HTR-8/SVneo (cell line): Measurements from ENCODE around the gene INTS4.
"Not testable (repeated sequence)": the region's sequence is repeated elsewhere in the genome, so short reads cannot be mapped to it uniquely, and the experiment has no call there.

Source experiments
- DNase-seq: peaks from one replicate; pipeline ENCODE4 v3.0.0; 2011; ENCODE audit warnings: low spot score, mixed read lengths; ENCODE audit not compliant: insufficient read length
- FAIRE-seq: peaks from 2 replicates; lab custom pipeline; 2011; peaks lifted over from hg19 to GRCh38; lab: Jason Lieb, UNC

Gene INTS4, protein sequence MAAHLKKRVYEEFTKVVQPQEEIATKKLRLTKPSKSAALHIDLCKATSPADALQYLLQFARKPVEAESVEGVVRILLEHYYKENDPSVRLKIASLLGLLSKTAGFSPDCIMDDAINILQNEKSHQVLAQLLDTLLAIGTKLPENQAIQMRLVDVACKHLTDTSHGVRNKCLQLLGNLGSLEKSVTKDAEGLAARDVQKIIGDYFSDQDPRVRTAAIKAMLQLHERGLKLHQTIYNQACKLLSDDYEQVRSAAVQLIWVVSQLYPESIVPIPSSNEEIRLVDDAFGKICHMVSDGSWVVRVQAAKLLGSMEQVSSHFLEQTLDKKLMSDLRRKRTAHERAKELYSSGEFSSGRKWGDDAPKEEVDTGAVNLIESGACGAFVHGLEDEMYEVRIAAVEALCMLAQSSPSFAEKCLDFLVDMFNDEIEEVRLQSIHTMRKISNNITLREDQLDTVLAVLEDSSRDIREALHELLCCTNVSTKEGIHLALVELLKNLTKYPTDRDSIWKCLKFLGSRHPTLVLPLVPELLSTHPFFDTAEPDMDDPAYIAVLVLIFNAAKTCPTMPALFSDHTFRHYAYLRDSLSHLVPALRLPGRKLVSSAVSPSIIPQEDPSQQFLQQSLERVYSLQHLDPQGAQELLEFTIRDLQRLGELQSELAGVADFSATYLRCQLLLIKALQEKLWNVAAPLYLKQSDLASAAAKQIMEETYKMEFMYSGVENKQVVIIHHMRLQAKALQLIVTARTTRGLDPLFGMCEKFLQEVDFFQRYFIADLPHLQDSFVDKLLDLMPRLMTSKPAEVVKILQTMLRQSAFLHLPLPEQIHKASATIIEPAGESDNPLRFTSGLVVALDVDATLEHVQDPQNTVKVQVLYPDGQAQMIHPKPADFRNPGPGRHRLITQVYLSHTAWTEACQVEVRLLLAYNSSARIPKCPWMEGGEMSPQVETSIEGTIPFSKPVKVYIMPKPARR

DNA sequence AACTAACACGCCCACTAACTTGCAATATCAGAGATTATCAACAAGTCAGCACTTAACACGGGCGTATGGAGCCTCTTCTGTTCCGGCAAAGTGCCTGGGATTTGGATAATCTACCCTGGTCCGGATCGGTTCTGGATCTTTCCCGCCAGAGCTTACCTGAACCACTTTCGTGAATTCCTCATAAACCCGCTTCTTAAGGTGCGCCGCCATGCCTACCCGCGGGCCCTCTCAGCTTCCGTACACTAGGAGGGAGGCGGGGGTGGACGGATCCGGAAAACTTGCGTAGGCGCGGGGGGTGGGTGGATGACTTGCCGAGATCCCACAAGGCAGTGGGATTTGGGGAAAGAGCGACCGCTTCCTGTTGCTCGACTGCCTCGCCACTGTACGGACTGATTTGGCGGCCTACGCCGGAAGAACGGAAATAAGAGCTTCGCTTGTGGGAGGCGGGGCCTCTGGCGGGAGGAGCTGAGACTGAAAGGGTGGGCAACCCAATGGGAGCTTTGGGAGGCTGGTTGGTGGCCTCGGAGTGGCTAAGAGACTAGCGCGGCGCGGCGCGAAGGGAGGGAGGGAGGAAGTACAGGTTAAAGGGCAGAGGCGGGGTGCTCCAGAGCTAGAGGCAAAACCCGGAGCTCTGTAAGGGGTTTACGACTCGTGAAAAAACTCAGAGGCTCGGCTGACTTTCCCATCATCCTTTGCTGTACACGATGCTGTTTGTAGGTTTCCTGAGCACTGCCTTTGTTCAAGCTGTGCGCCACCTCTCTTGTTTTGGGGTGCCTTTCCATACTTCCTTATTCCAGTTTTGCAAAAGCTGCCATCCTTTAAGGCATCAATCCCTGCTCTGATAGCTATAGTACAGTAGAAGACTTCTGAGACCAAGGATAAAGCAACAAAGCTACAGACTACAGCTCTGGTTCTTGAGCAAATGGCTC is at the start of gene INTS4:
Gene INTS4 (minus strand): TSS at position 235 of the 929 bp plus-strand sequence. CDS start 25 bp downstream, at position 210.
- DNase-seq (peak; percentile 97), FAIRE-seq (peak; percentile 91)

DNA sequence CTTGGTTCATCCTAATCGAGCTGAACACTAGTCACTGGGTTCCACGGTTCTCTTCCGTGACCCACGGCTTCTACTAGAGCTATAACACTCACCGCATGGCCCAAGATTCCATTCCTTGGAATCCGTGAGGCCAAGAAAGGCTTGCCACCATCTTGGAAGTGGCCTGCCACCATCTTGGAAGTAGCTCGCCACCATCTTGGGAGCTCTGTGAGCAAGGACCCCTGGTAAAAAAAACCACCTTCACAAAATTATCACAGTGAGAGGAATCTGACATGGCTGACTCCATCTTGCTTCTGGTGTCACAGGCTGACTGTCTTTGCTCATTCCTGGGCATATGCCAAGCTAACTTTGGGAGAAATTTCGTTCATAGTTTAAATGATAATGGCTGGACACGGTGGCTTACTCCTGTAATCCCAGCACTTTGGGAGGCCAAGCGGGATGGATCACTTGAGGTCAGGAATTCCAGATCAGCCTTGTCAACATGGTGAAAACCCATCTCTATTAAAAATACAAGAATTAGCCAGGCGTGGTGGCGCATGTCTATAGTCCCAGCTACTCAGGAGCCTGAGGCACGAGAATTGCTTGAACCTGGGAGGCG is 47.5 kb upstream of the INTS4 start:
- no peak for DNase-seq
- no peak for FAIRE-seq

DNA sequence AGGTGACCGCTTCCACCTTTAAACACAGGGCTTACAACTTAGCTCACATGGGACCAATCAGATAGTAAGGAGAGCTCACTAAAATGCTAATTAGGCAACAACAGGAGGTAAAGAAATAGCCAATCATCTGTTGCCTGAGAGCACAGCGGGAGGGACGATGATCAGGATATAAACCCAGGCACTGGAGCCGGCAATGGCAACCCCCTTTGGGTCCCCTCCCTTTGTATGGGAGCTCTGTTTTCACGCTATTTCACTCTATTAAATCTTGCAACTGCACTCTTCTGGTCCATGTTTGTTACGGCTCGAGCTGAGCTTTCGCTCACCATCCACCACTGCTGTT is 46.9 kb upstream of the INTS4 start:
- not testable (repeated sequence) for FAIRE-seq, DNase-seq

DNA sequence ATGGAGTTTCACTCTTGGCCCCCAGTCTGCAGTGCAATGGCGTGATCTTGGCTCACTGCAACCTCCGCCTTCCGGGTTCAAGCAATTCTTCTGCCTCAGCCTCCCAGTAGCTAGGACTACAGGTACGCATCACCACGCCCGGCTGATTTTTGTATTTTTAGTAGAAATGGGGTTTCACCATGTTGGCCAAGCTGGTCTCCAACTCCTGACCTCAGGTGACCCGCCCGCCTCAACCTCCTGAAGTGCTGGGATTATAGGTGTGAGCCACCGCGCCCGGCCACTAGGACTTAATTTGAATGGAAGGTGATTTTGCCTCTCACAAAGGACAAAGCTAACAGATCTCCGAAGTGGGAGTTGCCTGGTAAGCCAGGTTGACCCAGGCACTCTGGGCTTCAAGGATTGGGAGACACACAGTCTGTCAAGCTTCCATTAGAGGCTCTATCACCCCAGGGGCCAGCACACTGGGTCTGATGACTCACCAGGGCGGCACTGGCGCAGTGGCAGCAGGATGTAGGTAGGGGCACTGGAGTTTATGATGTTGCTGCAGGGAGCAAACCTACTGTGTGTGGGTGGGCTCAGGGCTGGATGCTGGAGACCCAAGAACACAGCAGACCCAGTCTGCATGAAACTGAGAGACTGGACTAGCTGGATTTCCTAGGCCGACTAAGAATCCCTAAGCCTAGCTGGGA is 46.4 kb upstream of the INTS4 start:
- FAIRE-seq (peak; percentile 55), DNase-seq (peak; percentile 55)

DNA sequence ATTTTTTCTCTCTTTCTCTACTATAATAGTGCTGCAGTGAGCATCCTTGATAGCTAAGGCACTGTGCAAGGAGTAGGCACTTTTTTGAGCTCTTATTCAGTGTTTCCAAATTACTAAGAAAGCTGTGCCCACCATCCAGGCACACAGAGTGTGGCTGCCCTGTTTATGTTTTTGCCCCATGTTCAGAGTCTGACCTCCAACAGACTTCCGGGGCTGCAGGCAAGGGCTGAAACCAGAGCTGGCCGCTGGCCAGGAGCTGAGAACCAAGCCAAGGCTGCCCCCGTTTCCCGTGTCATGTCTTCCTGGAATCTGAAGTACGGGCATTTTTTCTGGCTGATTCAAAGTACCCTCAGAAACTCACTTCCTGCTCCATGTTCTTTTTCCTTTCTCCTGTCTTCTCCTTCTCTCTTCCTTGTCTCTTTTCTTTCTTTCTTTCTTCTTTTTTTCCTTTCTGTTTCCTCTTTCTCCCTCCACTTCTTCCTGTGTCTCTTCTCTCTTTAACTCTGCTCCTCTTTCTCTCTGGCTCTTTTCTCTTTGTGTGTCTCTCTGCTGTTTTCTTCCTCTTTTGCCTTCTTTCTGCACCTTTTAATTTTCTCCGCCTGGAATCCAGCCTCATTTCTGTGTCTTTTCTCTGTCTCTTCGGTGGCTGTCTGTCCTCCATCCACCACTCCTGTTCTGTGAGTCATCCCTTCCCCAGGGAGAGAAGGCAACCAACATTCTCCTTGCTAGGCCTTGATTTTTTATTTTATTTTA is 45.6 kb upstream of the INTS4 start:
- DNase-seq (peak; percentile 90), FAIRE-seq (peak; percentile 23)

DNA sequence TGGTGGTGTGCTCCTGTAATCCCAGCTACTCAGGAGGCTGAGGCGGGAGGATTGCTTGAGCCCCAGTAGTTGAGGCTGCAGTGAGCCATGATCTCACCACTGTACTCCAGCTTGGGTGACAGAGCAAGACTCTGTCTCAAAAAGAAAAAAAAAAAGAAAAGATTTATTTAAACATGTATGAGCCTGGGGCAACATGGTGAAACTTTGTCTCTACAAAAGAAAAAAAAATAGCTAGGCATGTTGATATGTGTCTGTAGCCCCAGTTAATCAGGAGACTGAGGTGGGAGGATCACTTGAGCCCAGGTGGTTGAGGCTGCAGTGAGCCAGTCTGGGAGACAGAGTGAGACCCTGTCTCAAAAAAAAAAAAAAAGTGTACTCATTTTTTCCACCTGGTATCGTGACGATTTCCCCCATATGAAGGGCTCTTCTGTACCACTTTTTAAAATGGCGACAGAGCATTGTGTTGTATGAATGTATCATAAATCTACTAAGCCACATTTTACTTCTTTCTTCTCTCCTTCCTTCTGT is 45.0 kb upstream of the INTS4 start:
- FAIRE-seq (no peak), DNase-seq (no peak)

DNA sequence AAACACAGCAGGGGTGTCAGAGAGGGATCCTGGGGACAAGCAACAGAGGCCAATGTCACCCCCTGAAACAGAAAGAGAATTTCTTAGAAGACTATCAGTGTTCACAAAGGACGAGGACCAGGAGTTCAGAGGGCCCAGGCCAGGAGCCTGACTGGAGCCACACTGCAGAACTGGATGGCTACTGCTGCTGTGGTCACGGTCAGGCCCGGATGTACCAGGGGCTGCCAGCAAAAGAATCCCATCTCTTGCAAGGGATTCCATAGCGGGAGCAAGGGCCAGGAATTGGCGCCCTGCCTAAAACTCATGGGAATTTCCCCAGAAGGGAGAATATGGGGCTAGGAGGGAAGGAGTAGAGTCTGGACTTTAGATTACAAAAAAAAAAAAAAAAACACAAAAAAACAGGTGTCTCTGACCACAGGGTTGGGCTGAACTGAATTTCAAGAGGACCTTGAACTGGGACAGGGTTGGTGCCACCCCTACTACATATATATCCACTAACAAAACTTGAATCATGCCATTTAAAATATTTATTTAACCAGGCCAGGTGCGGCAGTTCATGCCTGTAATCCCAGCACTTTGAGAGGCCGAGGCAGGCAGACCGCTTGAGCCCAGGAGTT is 44.3 kb upstream of the INTS4 start:
- FAIRE-seq: no peak

DNA sequence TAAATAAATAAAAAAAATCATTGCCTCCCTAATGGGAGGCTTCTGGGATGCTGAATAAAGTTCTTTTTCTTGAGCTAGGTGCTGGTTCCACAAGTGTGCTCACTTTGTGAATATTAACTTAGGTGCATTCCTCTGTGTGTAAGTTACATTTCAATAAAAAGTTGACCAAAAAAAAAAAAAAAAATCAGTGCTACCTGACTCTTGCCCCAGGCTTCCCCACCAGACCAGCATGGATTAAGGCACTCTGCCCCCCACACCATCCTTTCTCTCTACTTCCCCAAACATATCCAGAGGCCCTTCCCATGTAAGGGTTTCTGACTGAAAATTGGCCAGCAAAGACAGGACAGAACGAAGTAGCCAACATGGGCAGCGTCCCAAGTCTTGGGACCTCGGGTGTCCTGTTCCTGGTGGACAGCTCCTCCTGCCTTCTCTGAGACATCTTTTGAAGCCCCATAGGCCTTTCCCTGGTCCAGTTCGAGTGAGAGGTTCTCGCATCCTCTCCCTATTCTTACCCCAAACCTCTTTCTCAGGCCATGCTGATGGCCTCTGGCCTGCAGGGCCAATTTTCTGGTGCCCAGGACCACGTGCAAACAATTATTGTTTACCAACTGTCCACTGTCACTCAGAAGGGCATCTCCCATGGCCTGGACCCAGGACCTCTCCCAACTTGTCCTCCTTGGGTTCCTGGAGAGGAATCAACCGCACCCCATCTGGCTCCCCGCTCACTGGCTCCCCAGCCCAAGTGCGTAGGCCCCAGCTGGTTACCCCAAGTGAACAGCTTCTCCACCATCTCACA is 43.6 kb upstream of the INTS4 start:
- no peak for FAIRE-seq
- DNase-seq: no peak

More for the DNA sequence above, 44.3 kb upstream of the INTS4 start:
- DNase-seq: no peak

DNA sequence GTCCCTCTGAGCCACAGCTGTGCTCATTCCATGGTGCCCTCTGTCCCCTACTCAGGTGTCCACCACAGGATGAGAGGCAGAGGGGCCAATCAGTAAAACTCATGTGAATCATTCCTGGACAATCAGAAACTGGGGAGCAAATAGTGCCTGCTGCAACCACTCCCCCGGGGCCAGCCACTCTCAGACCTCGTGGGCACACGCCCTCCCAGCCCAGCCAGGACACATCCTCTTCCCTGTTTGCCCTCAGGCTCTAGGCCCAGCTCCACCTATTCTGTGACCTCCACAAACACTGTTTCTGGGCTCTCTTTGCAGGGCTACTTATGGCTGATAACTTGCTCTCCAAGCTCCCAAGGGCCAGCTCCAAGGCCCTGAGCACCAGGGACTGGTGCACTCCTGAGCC is 42.6 kb upstream of the INTS4 start:
- no peak for DNase-seq

DNA sequence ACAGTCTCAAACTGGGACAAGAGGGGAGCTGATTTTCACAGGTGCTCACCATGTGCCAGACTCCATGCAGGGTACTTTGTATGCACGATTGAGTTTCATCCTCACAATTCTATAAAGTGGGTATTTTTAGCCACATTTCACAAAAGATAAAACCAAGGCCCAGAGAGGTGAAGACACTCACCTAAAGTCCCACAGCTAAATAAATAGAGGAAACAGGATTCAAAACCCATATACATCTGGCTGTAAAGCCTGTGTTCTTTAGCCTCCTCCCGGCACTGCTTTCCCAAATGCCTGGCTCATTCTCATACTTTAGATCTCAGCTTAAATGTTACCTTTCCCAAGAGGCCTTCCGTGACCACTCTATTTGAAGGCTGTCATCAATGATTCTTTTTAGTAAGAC is 41.8 kb upstream of the INTS4 start:
- DNase-seq: no peak
- peak; percentile 65 for FAIRE-seq

More for the DNA sequence above, 42.6 kb upstream of the INTS4 start:
- FAIRE-seq: peak; percentile 9

DNA sequence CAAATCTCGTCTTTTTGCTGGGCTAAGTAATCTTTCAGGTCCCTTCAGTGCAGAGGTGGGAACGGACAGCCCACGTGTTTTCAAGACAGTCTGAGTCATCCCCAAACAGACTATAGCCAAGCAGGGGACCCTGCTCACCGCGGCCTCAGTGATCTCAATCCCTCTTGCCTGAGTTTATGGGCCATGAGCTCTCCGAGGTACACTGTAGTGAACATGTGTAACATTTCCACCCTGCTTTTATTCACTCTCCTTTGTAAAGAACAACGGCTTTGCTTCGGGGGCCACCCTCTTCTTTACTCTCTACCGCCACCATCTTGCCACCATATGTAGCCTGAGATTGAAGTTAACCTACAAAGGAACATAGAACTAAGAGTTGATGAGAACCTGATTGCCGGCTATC is 40.2 kb upstream of the INTS4 start:
- DNase-seq: no peak
- no peak for FAIRE-seq

DNA sequence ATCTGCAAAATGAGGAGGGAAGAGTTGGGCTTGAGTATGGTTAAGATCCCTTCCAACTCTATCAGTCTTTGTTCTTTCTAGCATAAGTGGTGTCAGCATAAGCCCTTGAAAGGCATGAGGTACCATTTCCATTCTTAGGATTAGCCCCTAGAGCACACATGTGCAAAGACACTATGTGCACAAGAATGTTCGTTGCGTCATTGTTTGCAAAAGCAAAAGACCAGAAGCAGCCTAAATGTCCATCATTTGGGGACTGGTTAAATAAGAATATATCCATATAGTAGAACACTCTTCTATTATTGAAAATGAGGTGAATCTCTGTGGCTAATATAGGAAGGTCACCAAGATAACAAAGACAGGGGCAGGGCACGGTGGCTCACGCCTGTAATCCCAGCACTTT is 38.6 kb upstream of the INTS4 start:
- DNase-seq: no peak
- FAIRE-seq: no peak

DNA sequence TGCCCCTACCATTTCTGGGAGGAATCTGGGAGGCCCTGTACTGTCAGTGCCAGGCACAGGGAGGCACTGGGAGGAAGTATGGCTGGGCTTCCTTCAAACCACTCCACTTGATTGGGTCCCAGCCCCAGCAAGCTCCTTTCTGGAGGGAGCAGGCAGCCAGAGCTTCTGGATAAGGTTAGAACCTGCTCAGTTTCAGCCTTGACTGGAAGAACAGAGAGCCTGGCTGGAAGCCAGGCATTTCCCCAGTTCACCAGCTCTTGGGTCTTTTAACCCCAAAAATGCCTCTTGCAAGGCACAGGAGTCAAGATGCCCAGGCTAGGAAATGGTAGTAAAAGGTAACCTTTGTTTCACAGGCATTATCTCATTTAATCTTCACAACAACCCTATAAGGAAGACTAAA is 37.6 kb upstream of the INTS4 start:
- FAIRE-seq: no peak
- DNase-seq: no peak

DNA sequence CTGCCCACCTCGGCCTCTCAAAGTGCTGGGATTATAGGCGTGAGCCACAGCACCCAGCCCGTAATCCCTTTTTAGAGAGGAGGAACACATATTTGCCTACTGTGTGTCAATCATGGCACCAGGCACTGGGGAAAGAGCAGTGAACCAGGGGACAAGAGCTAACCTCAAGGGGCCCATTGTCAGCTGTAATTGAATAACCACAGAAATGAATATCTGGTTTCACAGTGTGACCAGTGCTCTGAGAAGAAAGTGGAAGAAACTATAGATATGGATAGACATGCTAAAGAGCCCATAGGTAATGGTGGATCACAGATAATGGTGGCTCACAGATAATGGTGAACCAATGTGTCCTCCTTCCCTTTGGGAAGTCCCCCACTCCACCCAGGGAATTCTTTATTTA is 37.2 kb upstream of the INTS4 start:
- FAIRE-seq: no peak
- no peak for DNase-seq

DNA sequence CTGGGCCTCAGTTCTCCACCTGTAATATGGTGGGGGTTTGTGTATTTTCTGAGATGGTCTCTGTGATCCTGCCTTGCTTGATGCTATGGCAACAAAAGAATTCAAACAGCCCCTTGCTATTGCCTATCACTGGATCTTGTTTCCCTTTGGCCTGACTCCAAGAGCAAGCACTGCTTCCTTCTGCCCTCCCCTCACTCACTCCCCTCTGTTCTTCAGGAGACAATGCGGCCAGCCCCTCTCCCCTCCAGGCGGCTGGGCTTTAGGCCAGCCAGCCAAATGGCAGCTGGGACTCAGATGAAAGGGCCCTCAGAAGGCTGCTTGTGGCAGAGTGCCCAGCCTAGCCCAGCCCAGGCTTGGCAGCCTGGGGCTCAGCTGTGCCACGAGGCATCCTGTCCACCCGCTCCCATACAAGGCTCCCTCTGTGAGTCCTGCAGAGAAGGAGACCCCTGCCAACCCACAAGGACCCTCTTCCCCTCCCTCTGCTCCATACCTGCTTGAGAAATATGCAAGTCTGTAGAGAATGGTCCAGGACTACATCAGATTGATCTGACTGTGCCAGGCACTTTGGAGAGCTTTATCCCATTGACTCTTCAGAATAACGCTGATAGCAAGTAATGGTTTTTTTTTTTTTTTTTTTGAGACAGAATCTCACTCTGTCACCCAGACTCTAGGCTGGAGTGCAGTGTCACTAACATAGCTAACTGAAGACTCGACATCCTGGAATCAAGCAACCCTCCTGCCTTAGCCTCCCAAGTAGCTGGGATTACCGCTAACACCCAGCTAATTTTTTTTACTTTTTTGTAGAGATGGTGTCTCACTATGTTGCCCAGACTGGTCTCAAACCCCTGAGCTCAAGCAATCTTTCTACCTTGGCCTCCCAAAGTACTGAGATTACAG is 36.2 kb upstream of the INTS4 start:
- FAIRE-seq: peak; percentile 65
- peak; percentile 65 for DNase-seq

DNA sequence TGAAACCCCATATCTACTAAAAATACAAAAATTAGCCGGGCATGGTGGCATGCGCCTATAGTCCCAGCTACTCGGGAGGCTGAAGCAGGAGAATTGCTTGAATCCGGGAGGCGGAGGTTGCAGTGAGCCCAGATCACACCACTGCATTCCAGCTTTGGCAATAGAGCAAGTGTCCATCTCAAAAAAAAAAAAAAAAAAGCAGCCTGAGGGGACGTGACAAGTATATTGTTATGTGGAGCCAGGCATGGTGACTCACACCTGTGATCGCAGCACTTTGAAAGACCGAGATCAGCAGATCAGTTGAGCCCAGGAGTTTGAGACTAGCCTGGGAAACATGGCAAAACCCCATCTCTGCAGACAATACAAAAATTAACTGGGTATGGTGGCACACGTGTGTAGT is 34.0 kb upstream of the INTS4 start:
- peak; percentile 47 for DNase-seq
- FAIRE-seq: not testable (repeated sequence)
